K562 (cell line): Measurements from ENCODE around the gene CDC14A. TPM values are rescaled to one million over a fixed set of nuclear protein-coding genes. Genes with fewer than 3 reads are reported as not detected.

Experiments
- ATAC-seq: fragments of 200-7000 bp; cut with Tn5 transposase; 3 replicates; pipeline ENCODE4 v1.9.1; 2020; ENCODE audit warnings: moderate library complexity
- BruUV-seq: library from RNA; stranded (reverse); fragments of 400-500 nt; replicated peaks from 2 replicates; lab custom pipeline; 2021; lab: Mats Ljungman, UMichigan
- CTCF ChIA-PET: fragments of 300-600 bp; formaldehyde crosslinking; extraction: SDS; loops from one replicate; lab custom pipeline; 2021; ENCODE audit warnings: low intra/inter-chr PET ratio; lab: Yijun Ruan, JAX
- POLR2A ChIA-PET: fragments of 300-600, 350-650 bp; sonication (Branson Sonifier 250); formaldehyde crosslinking; extraction: SDS; loops from one replicate; lab custom pipeline; 2021; ENCODE audit warnings: antibody characterized with exemption, inconsistent platforms; lab: Yijun Ruan, JAX
- DNase-seq, 4 experiments: peaks; one replicate each; pipeline versions ENCODE4 v3.0.0 to v3.0.0-alpha.2; 2011 to 2018; ENCODE audit warnings: low spot score in 3 of 4, mixed read lengths in 3 of 4; ENCODE audit errors: extremely low read depth in 1 of 4
- FAIRE-seq: peaks from 2 replicates; lab custom pipeline; 2011; peaks lifted over from hg19 to GRCh38; lab: Jason Lieb, UNC
- H2AFZ ChIP-seq: 2 replicates; pipeline ENCODE4 v1.6.0; 2011; ENCODE audit warnings: low read depth, low read length, control low read depth, inconsistent platforms
- H3K27ac ChIP-seq: fragments of 200-600 bp; 3 replicates; pipeline ENCODE4 v1.8.0; 2011; ENCODE audit warnings: low read depth, mild to moderate bottlenecking, control low read depth, inconsistent platforms, low read length, moderate library complexity, mixed read lengths; ENCODE audit errors: extremely low read depth
- H3K27me3 ChIP-seq, 2 experiments: fragments of 300-600 bp in 1 of 2; 2 replicates in 1 of 2; 3 replicates in 1 of 2; pipeline versions ENCODE4 v1.6.0 to v1.8.0; 2011; ENCODE audit warnings: inconsistent platforms in 2 of 2, low read length in 2 of 2, mild to moderate bottlenecking in 1 of 2, mixed read lengths in 1 of 2, moderate library complexity in 1 of 2; ENCODE audit not compliant: control insufficient read depth in 2 of 2, insufficient read depth in 2 of 2
- H3K36me3 ChIP-seq: fragments of 300-600 bp; 3 replicates; pipeline ENCODE4 v1.8.0; 2011; ENCODE audit warnings: mild to moderate bottlenecking, low read length, inconsistent platforms; ENCODE audit not compliant: control insufficient read depth, insufficient read depth
- H3K4me1 ChIP-seq, 2 experiments: fragments of 200-600 bp in 1 of 2; replicated peaks in 1 of 2; 2 replicates in 1 of 2; 3 replicates in 1 of 2; pipeline versions ENCODE4 v1.5.1 to v1.8.0; 2011; ENCODE audit warnings: inconsistent platforms in 2 of 2, low read length in 2 of 2, mild to moderate bottlenecking in 1 of 2, mixed read lengths in 1 of 2, moderate library complexity in 1 of 2; ENCODE audit not compliant: control insufficient read depth in 2 of 2, insufficient read depth in 2 of 2
- H3K4me2 ChIP-seq: 2 replicates; pipeline ENCODE4 v1.6.1; 2011; ENCODE audit warnings: low read length, control low read depth, inconsistent platforms, mixed read lengths; ENCODE audit not compliant: insufficient read depth
- H3K4me3 ChIP-seq: fragments of 200-600 bp; sonication (generic), shearing (Covaris generic); 2 replicates; pipeline ENCODE4 v1.5.1; 2016; ENCODE audit warnings: control low read depth, inconsistent platforms
- H3K79me2 ChIP-seq: fragments of 200-600 bp; 3 replicates; pipeline ENCODE4 v1.8.0; 2011; ENCODE audit warnings: low read length, inconsistent platforms; ENCODE audit not compliant: control insufficient read depth, insufficient read depth
- H3K9ac ChIP-seq, 2 experiments: 2 replicates each; pipeline versions ENCODE4 v1.6.0 to v1.6.1; 2011; ENCODE audit warnings: low read depth in 2 of 2, low read length in 2 of 2, control low read depth in 1 of 2, inconsistent platforms in 1 of 2, mild to moderate bottlenecking in 1 of 2, mixed read lengths in 1 of 2; ENCODE audit not compliant: insufficient read depth in 1 of 2
- H3K9me1 ChIP-seq: one replicate; pipeline ENCODE4 v1.6.0; 2011; ENCODE audit warnings: inconsistent platforms, mild to moderate bottlenecking, low read length, moderate library complexity; ENCODE audit not compliant: control insufficient read depth, insufficient read depth
- H3K9me3 ChIP-seq: replicated peaks from 2 replicates; pipeline ENCODE4 v1.5.1; 2011; ENCODE audit warnings: low read depth, low read length, inconsistent platforms; ENCODE audit not compliant: control insufficient read depth, insufficient read depth
- H4K20me1 ChIP-seq: replicated peaks from 2 replicates; pipeline ENCODE4 v1.6.1; 2011; ENCODE audit warnings: low read length, inconsistent platforms, mixed read lengths; ENCODE audit not compliant: control insufficient read depth, insufficient read depth
- CBX8 ChIP-seq: fragments of 200-600 bp; sonication (generic); IDR thresholded peaks from 2 replicates; pipeline ENCODE4 v1.6.1; 2012; ENCODE audit warnings: borderline replicate concordance, mixed run types, low read depth, mild to moderate bottlenecking, moderate library complexity, mixed read lengths, low read length, control low read depth, inconsistent platforms; ENCODE audit not compliant: poor library complexity, severe bottlenecking; ENCODE audit errors: extremely low read depth
- DMBX1 ChIP-seq: fragments of 250-450 bp; sonication (Bioruptor Pico); IDR thresholded peaks from 2 replicates; pipeline ENCODE4 v1.8.0; 2022; ENCODE audit warnings: inconsistent platforms, mild to moderate bottlenecking, moderate library complexity, borderline replicate concordance
- FOXA3 ChIP-seq, 2 experiments: fragments of 450-650 bp in 1 of 2; sonication (generic) in 1 of 2; formaldehyde crosslinking; IDR thresholded peaks in 1 of 2; conservative IDR thresholded peaks in 1 of 2; 2 replicates each; pipeline versions ENCODE4 v1.4.0 to v1.8.0; 2020 to 2022; ENCODE audit warnings: mild to moderate bottlenecking in 2 of 2, missing genetic modification reagents in 1 of 2
- FOXJ3 ChIP-seq: sonication (generic); formaldehyde crosslinking; IDR thresholded peaks from 2 replicates; pipeline ENCODE4 v1.4.0; 2020; ENCODE audit warnings: mild to moderate bottlenecking, missing genetic modification reagents
- GTF2A2 ChIP-seq: IDR thresholded peaks from 2 replicates; pipeline ENCODE4 v1.6.1; 2016; ENCODE audit warnings: mild to moderate bottlenecking, missing genetic modification characterization, missing compliant biosample characterization
- NCOA2 ChIP-seq, 2 experiments: fragments of 450-650 bp; IDR thresholded peaks; 2 replicates each; pipeline ENCODE4 v1.6.1; 2018; ENCODE audit warnings: mild to moderate bottlenecking in 2 of 2, moderate library complexity in 1 of 2; ENCODE audit not compliant: partially characterized antibody in 2 of 2
- POU5F1 ChIP-seq: fragments of 150-350 bp; IDR thresholded peaks from 2 replicates; pipeline ENCODE4 v1.6.1; 2014; ENCODE audit warnings: borderline replicate concordance, low read length, low read depth, mild to moderate bottlenecking; ENCODE audit not compliant: partially characterized antibody
- ZNF217 ChIP-seq: sonication (generic); formaldehyde crosslinking; IDR thresholded peaks from 2 replicates; pipeline ENCODE4 v1.8.0; 2022; ENCODE audit warnings: mild to moderate bottlenecking, missing genetic modification reagents
- in situ Hi-C: fragments of 300-500 bp; cut with MboI; formaldehyde crosslinking; loops from 4 replicates; pipeline ENCODE4 v1.15.0; 2018; ENCODE audit warnings: inconsistent platforms, mixed read lengths
- intact Hi-C: fragments of 100-400 bp; cut with micrococcal nuclease; formaldehyde crosslinking; loops from 2 replicates; pipeline ENCODE4 v1.14.2; 2022
- polyA plus RNA-seq, 8 experiments: library from polyadenylated mRNA; depleted of rRNA in 4 of 8; stranded (reverse) in 5 of 8; unstranded in 3 of 8; fragments of >200 nt; fragmentation: Nextera tagmentation in 2 of 8; fragmentation: Illumina TruSeq in 1 of 8; extraction: Ambion mirVana in 2 of 8; extraction: Trizol in 1 of 8; gene quantifications; 2 replicates each; pipeline versions ENCODE4 v1.2.1 to v1.2.3, GENCODE V29; 2011 to 2014; ENCODE audit warnings: inconsistent platforms in 1 of 8, missing spikeins in 1 of 8
- total RNA-seq, 7 experiments: library from RNA; depleted of rRNA in 6 of 7; stranded (reverse); fragments of >200 nt in 6 of 7; fragmentation: Illumina TruSeq in 2 of 7; extraction: Trizol in 2 of 7; gene quantifications; 2 replicates each; pipeline versions ENCODE4 v1.2.1 to v1.2.3, GENCODE V29; 2011 to 2021; ENCODE audit warnings: low replicate concordance in 1 of 7
- TF ChIP-seq, protein P1 (sequence below): fragments of 450-650 bp; IDR thresholded peaks from 2 replicates; pipeline ENCODE4 v1.6.1; 2017; ENCODE audit warnings: antibody characterized with exemption
- TF ChIP-seq, protein P2 (sequence below): fragments of 450-650 bp; IDR thresholded peaks from 2 replicates; pipeline ENCODE4 v1.6.1; 2017; ENCODE audit warnings: antibody characterized with exemption, mild to moderate bottlenecking
- TF ChIP-seq, protein P3 (sequence below): fragments of 450-650 bp; IDR thresholded peaks from 2 replicates; pipeline ENCODE4 v1.6.1; 2016; ENCODE audit warnings: missing biosample characterization, missing genetic modification characterization

The CDC14A gene
- total and polyA plus RNA-seq, 9 of the 15 experiments (the other 6 are each of a cell fraction or from before 2014, with no cell fraction given): 17.0 to 74.3 (median 33.4) TPM

DNA sequence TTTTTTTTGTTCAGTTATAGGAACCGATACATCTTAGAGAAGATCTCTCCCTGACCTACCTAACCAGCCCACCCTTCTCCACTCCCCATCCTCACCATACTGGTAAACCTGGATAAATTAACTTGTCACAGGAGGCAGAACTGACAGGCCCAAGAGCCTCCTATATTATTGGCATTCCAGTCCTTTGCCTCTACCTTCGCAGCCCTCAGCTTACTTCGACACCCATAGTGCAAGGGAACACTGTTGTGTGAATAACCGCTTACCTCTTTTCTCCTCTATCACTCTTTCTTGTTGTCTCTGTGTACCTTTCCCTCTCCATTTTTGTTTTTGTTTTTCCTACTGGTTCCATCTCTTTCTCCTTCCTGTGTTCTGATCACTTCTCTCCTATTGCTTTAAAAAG lies 58.7 kb downstream of the CDC14A start (continued):
- TF ChIP-seq, protein P1, sequence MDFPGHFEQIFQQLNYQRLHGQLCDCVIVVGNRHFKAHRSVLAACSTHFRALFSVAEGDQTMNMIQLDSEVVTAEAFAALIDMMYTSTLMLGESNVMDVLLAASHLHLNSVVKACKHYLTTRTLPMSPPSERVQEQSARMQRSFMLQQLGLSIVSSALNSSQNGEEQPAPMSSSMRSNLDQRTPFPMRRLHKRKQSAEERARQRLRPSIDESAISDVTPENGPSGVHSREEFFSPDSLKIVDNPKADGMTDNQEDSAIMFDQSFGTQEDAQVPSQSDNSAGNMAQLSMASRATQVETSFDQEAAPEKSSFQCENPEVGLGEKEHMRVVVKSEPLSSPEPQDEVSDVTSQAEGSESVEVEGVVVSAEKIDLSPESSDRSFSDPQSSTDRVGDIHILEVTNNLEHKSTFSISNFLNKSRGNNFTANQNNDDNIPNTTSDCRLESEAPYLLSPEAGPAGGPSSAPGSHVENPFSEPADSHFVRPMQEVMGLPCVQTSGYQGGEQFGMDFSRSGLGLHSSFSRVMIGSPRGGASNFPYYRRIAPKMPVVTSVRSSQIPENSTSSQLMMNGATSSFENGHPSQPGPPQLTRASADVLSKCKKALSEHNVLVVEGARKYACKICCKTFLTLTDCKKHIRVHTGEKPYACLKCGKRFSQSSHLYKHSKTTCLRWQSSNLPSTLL: no peak
- no peak for TF ChIP-seq FOXJ3
- no peak for TF ChIP-seq GTF2A2 (tag)
- TF ChIP-seq ZNF217 (CRISPR knock-in tag): no peak
- TF ChIP-seq NCOA2 (IDR thresholded peaks at IDR 0.05; ENCODE audit: partially characterized antibody in 2 of 2): no peak

DNA sequence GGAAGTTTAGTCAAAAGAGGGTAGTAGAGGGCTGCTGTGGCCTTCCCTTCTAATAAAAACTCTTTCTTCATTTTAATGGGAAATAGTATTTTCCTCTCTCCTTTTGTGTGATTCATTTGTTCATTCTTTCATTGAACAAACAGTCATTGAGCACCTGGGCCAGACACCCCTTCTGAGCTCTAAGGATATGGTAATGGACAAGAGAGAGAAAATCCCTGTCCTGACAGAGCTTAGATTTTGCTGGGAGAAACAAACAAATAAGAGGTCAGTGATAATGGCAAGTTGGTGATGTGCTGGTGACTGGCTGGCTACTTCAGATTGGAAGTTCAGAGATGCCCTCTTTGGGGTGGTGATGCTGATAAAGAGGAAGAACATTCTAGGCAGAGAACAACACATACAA lies 59.3 kb downstream of the CDC14A start:
- CTCF ChIA-PET: no interaction called here
- BruUV-seq: no TSS peak
- TF ChIP-seq, protein P2, sequence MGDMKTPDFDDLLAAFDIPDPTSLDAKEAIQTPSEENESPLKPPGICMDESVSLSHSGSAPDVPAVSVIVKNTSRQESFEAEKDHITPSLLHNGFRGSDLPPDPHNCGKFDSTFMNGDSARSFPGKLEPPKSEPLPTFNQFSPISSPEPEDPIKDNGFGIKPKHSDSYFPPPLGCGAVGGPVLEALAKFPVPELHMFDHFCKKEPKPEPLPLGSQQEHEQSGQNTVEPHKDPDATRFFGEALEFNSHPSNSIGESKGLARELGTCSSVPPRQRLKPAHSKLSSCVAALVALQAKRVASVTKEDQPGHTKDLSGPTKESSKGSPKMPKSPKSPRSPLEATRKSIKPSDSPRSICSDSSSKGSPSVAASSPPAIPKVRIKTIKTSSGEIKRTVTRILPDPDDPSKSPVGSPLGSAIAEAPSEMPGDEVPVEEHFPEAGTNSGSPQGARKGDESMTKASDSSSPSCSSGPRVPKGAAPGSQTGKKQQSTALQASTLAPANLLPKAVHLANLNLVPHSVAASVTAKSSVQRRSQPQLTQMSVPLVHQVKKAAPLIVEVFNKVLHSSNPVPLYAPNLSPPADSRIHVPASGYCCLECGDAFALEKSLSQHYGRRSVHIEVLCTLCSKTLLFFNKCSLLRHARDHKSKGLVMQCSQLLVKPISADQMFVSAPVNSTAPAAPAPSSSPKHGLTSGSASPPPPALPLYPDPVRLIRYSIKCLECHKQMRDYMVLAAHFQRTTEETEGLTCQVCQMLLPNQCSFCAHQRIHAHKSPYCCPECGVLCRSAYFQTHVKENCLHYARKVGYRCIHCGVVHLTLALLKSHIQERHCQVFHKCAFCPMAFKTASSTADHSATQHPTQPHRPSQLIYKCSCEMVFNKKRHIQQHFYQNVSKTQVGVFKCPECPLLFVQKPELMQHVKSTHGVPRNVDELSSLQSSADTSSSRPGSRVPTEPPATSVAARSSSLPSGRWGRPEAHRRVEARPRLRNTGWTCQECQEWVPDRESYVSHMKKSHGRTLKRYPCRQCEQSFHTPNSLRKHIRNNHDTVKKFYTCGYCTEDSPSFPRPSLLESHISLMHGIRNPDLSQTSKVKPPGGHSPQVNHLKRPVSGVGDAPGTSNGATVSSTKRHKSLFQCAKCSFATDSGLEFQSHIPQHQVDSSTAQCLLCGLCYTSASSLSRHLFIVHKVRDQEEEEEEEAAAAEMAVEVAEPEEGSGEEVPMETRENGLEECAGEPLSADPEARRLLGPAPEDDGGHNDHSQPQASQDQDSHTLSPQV: no peak
- TF ChIP-seq FOXA3 (CRISPR knock-in tag; conservative IDR thresholded peaks at IDR 0.05 in 1 of 2, IDR thresholded peaks at IDR 0.05 in 1 of 2) (no peak), CBX8 (no peak), POU5F1 (no peak), DMBX1 (CRISPR knock-in tag) (no peak)
- TF ChIP-seq, protein P3, sequence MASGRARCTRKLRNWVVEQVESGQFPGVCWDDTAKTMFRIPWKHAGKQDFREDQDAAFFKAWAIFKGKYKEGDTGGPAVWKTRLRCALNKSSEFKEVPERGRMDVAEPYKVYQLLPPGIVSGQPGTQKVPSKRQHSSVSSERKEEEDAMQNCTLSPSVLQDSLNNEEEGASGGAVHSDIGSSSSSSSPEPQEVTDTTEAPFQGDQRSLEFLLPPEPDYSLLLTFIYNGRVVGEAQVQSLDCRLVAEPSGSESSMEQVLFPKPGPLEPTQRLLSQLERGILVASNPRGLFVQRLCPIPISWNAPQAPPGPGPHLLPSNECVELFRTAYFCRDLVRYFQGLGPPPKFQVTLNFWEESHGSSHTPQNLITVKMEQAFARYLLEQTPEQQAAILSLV: no peak
- peaks cover 48% of the 10 kb centered on the region for H3K36me3 ChIP-seq
- no peaks in the 10 kb centered on the region for H3K9me1 ChIP-seq
- POLR2A ChIA-PET: interaction anchor here (1.0 to 4.4 kb wide), 4 partner anchors 11 to 56 kb away, joined by 3 to 23 read pairs (median 6); no protein-coding TSS in a partner anchor
- no peaks in the 10 kb centered on the region for H3K27me3 ChIP-seq
- H2AFZ ChIP-seq: no peak overlapping the region
- peaks cover 7% of the 10 kb centered on the region; the same call in 1 of the 2 replicates for H3K9me3 ChIP-seq
- H3K9ac ChIP-seq: no peak overlapping the region
- H4K20me1 ChIP-seq: no peaks in the 10 kb centered on the region
- no peak overlapping the region for H3K27ac ChIP-seq
- intact Hi-C loops (no loop called here), in situ Hi-C loops (no loop called here)
- H3K4me3 ChIP-seq: no peak overlapping the region
- no peak overlapping the region for H3K4me2 ChIP-seq
- H3K4me1 ChIP-seq: no peaks in the 10 kb centered on the region; a peak in 1 of 5 replicates
- ATAC-seq (no peak), FAIRE-seq (no peak), DNase-seq (no peak)
- H3K79me2 ChIP-seq: peaks cover 96% of the 10 kb centered on the region
